Mucosa of descending colon (tissue), 3 donors: ENCODE results near the gene ACY1. TPM values are rescaled to one million over a fixed set of nuclear protein-coding genes. Genes with fewer than 3 reads are reported as not detected.
"Not testable (repeated sequence)": the region's sequence is repeated elsewhere in the genome, so short reads cannot be mapped to it uniquely, and the experiment has no call there.

Experiments
- ATAC-seq: fragments of 200-7000 bp; cut with Tn5 transposase; one replicate; pipeline ENCODE4 v1.9.1; 2020; ENCODE audit warnings: mild to moderate bottlenecking, moderate library complexity
- DNase-seq, 3 donors: peaks; one replicate each; pipeline ENCODE4 v3.0.0-alpha.2; 2020
- H3K36me3 ChIP-seq: fragments of 200-600 bp; one replicate; pipeline ENCODE4 v1.8.0; 2021; ENCODE audit warnings: low read depth, mild to moderate bottlenecking
- H3K4me1 ChIP-seq: fragments of 200-600 bp; one replicate; pipeline ENCODE4 v1.8.0; 2021; ENCODE audit warnings: low read depth, mild to moderate bottlenecking
- H3K4me3 ChIP-seq: fragments of 200-600 bp; one replicate; pipeline ENCODE4 v1.8.0; 2021; ENCODE audit warnings: mild to moderate bottlenecking
- H3K9me3 ChIP-seq: fragments of 200-600 bp; one replicate; pipeline ENCODE4 v1.8.0; 2021; ENCODE audit warnings: mild to moderate bottlenecking
- CTCF ChIP-seq: fragments of 200-600 bp; IDR thresholded peaks from one replicate; pipeline ENCODE4 v1.8.0; 2022; ENCODE audit warnings: antibody characterized with exemption, mild to moderate bottlenecking
- intact Hi-C, 2 donors: fragments of 100-400 bp; cut with DNase I in 1 of 2; cut with micrococcal nuclease in 1 of 2; formaldehyde crosslinking; loops; one replicate each; pipeline versions ENCODE4 v1.11.0 to v1.11.1; 2022; cut with DNase I, micrococcal nuclease
- total RNA-seq, 3 donors: library from RNA; stranded (reverse); fragmentation: NEBNext Ultra II Directional in 2 of 3; extraction: Animal tissue kit (Norgen Biotek cat#: 25700) in 2 of 3; gene quantifications; one replicate each; pipeline versions ENCODE4 v1.2.1 to v1.2.4, GENCODE V29; 2021 to 2023
- donor health status: DM: no; HTN: no; CAD: no; lungs with moderate emphysema.
- donor health status: DM: no; HTN: no; CAD: no.
- donor health status: DM: no; HTN: yes; CAD: no.

ACY1 gene
- total RNA-seq, 3 donors from 2014 or later: 79.9 to 180 (median 133) TPM

- no peak for ATAC-seq
- intact Hi-C loops: no loop called here
- Histone ChIP-seq H3K4me3 (no peak overlapping the region), H3K9me3 (no peaks in the 10 kb centered on the region), H3K4me1 (peaks cover 16% of the 10 kb centered on the region), H3K36me3 (no peaks in the 10 kb centered on the region)
- DNase-seq: no peak
- no peak for TF ChIP-seq CTCF
Measured at GRCh38 chr3:51992017-51992682, 8.8 kb downstream of the ACY1 start.

- H3K4me3 ChIP-seq, ATAC-seq, DNase-seq, H3K36me3 ChIP-seq, H3K9me3 ChIP-seq, intact Hi-C loops: not testable (repeated sequence)
- H3K4me1 ChIP-seq: peaks cover 16% of the 10 kb centered on the region
Measured at GRCh38 chr3:51993657-51994056, 10.3 kb downstream of the ACY1 start.

GRCh38 chr3:51994530-51994929 lies 11.2 kb downstream of the ACY1 start:
- intact Hi-C loops: no loop called here
- H3K4me3 ChIP-seq: no peak overlapping the region
- no peak for ATAC-seq

GRCh38 chr3:51995346-51996163 lies 12.2 kb downstream of the ACY1 start, which contains the start of gene RPL29:
Gene RPL29 (minus strand): TSS chr3:51995895. CDS start chr3:51995461, 434 bp downstream.
- peak; percentile 98 for ATAC-seq
- DNase-seq: peak; percentile 92 to 94 (median 93)
- H3K36me3 ChIP-seq: no peaks in the 10 kb centered on the region
- no peaks in the 10 kb centered on the region for H3K9me3 ChIP-seq
- no peak for TF ChIP-seq CTCF
- intact Hi-C loops: no loop called here
- H3K4me3 ChIP-seq: peak within 1 kb of the TSS; percentile 78
- peaks cover 16% of the 10 kb centered on the region for H3K4me1 ChIP-seq

More at GRCh38 chr3:51994530-51994929, 11.2 kb downstream of the ACY1 start:
- no peaks in the 10 kb centered on the region for H3K36me3 ChIP-seq
- DNase-seq: no peak
- no peaks in the 10 kb centered on the region for H3K9me3 ChIP-seq
- H3K4me1 ChIP-seq: peaks cover 16% of the 10 kb centered on the region
- no peak for TF ChIP-seq CTCF

- Histone ChIP-seq H3K4me3 (no peak overlapping the region), H3K4me1 (peaks cover 21% of the 10 kb centered on the region), H3K9me3 (no peaks in the 10 kb centered on the region), H3K36me3 (no peaks in the 10 kb centered on the region)
- no peak for ATAC-seq
- intact Hi-C loops: no loop called here
- TF ChIP-seq CTCF: no peak
- no peak for DNase-seq
Measured at GRCh38 chr3:51997172-51997571, 13.8 kb downstream of the ACY1 start.
